Cardiac fibroblast (primary cell): ENCODE results near the gene PCDH9.
A peak's percentile ranks its signal among the peaks of the same experiment; 100 is the strongest.

ENCODE experiments used
- DNase-seq, 2 donors: peaks; one replicate each; pipeline versions ENCODE4 v3.0.0 to v3.0.0-alpha.2; 2010; ENCODE audit warnings: low read depth in 2 of 2
- H3K4me3 ChIP-seq, 2 donors: replicated peaks in 1 of 2; 1 replicate in 1 of 2; 2 replicates in 1 of 2; pipeline ENCODE4 v1.5.1; 2011; ENCODE audit warnings: low read depth in 2 of 2, low read length in 2 of 2, mild to moderate bottlenecking in 2 of 2, moderate library complexity in 1 of 2
- TF ChIP-seq, protein P1 (sequence below): IDR thresholded peaks from one replicate; pipeline ENCODE4 v1.5.1; 2011; ENCODE audit warnings: low read depth, mild to moderate bottlenecking, low read length, inconsistent platforms

PCDH9 gene

DNA sequence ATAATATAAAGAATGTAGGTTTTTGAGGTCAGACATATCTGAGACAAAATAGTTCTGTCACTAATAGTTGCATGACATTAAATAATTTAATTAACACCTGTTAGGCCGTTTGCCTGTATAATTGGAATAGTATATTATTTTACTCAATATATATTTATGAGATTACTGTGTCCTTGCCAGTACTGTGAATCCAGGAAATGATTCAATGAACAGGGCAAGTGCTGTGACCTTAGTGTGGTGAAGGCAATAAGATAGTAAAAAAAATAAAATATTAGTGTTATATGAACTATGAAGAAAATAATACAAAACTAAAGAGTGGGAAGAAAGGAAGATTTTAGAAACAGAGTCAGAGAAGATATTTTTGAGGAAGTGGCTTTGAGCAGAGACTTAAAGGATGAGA is 403.7 kb downstream of the PCDH9 start:
- H3K4me3 ChIP-seq = no peak overlapping the region
- TF ChIP-seq, protein P1, sequence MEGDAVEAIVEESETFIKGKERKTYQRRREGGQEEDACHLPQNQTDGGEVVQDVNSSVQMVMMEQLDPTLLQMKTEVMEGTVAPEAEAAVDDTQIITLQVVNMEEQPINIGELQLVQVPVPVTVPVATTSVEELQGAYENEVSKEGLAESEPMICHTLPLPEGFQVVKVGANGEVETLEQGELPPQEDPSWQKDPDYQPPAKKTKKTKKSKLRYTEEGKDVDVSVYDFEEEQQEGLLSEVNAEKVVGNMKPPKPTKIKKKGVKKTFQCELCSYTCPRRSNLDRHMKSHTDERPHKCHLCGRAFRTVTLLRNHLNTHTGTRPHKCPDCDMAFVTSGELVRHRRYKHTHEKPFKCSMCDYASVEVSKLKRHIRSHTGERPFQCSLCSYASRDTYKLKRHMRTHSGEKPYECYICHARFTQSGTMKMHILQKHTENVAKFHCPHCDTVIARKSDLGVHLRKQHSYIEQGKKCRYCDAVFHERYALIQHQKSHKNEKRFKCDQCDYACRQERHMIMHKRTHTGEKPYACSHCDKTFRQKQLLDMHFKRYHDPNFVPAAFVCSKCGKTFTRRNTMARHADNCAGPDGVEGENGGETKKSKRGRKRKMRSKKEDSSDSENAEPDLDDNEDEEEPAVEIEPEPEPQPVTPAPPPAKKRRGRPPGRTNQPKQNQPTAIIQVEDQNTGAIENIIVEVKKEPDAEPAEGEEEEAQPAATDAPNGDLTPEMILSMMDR = no peak
- DNase-seq = peak in 1 of 2 donors; percentile 14

GRCh38 chr13:66821551-66821950 is 408.6 kb downstream of the PCDH9 start:
- no peak for DNase-seq
- H3K4me3 ChIP-seq = no peak overlapping the region
- TF ChIP-seq, protein P1 = no peak

DNA sequence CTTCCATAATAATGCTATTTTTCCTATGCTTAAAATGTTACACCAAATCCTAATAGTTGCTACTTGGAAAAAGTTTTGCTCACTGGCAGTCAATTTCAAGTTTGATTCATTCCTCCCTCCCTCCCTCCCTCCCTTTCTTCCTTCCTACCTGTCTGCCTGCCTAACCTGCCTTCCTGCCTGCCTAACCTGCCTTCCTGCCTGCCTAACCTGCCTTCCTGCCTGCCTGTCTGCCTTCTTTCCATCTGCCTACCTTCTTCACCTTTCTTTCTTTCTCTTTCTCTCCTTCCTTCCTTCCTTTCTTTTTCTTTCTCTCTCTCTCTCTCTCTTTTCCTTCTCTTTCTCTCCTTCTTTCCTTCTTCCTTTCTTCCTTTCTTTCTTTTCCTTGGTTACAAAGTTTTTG is 418.7 kb downstream of the PCDH9 start:
- DNase-seq = no peak
- H3K4me3 ChIP-seq = no peak overlapping the region
- TF ChIP-seq, protein P1 = no peak

- no peak overlapping the region for H3K4me3 ChIP-seq
- no peak for DNase-seq
- TF ChIP-seq, protein P1 = no peak
These were observed 420.7 kb downstream of the PCDH9 start for GRCh38 chr13:66809485-66809884.

DNA sequence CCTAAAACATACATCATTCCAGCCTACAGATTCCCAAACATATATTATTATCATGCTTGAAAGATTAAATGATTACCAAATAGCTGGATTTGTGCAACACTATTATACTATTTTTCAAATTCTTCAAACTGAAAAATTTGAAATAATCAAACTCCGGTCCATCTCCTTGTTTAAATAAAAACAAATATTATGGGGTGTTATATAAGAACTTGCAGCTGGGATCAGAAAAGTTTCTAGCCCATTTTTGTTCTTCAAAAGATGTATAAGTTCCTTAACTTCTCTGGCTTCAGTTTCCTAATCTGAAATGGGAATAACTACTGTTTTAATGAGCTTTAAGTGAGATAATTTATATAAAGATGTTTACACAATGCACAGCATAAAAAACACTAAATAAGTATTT is 422.9 kb downstream of the PCDH9 start:
- H3K4me3 ChIP-seq = no peak overlapping the region
- no peak for DNase-seq
- TF ChIP-seq, protein P1 = no peak

DNA sequence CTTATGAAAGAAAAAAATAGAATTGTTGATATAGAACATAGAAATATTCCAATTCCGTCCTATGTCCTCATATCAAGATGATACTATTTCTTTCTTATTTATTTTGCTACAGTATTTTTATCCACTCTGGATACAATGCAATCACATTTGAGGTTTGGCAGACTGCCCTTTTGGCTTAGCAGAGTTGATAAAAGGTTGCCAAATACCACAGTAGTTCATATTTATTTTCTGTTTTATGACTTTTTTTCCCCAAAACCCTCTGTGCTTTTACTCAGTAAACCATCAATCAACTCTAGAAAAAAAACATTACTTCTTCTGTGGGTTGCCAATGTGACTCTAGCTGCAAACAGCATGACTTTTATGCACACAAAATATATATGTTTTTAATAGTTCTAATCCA is 424.5 kb downstream of the PCDH9 start:
- DNase-seq = peak; percentile 61 to 90
- TF ChIP-seq, protein P1 = no peak
- H3K4me3 ChIP-seq = no peak overlapping the region

DNA sequence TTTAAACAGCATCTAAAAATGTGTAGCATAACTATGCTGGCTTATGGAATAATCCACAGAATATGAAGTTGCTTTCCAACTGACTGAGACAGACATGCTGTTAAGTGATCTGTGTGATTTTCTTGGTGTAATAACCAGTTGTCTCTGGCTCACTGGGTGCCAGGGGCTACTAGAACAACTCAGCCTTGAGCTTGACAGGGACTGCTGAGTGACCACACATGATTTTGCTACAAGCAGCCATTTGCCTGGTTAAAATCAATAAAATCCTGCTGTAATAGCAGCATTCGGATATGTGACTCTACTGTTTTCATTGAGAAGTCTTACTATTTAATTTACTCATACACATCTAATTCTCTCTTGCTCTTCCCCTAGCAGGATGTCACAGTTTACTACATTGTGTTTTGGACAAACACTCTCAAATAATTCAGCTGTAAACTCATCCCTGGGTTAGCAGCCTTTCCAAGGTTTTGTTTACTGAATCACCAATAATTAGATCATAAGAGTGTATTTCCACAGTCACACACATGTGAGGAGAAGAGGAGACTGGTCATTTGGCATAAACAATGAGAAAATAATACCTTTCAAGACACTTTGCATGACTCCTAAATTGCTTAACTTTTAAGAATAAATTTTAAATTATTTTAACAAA is 426.2 kb downstream of the PCDH9 start:
- peak in 1 of 2 donors; percentile 35 for DNase-seq
- no peak overlapping the region for H3K4me3 ChIP-seq
- TF ChIP-seq, protein P1 = no peak
